Measurements from ENCODE around the gene DUSP8.
"Not testable (repeated sequence)": the region's sequence is repeated elsewhere in the genome, so short reads cannot be mapped to it uniquely, and the experiment has no call there.

DUSP8 gene

DNA sequence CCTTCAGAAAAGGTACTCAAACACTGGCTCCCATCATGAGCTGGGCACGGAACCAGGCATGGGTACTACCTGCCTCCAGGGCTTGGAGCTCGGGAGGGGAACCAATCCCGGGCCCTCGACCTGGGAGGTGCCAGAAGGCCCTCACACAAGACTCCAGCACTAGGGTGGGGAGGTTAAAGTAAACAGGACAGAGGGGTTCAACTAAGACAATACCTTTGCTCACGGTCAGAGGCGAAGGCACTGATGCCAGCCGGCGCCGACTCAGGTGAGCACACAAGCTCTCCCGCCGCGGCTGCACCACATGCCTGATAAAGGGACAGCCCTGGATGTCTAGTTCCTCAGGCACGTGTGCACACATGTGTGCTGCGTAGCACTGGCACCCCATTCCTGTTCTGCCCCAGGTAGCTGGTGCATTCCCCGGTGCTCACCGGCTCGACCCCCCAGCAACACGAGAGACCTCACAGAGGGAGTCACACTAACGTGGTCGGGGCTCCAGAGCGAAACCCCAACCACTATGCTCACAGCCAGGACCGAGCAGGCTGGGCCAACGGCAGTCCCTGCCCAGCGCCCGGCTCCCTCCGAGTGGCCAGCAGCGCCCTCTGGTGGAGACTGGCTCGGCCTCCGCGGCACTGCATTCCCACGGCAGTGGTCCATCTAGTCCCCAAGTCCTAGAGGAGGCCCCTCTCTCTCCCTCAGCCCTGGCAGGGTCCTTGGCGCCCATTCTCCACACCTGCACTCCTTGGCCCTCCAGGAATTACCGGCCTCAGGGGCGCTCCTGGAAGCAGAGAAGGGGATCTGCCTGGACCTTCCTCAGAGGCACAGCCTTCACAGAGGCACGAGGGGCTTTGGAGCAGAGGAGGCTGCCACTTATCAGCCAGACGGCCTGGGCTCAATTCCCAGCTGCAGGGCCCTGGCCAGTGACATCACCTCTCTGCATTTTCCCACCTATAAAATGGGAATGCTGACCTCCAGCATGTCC is 56.7 kb downstream of the DUSP8 start:
- DNase-seq (ENCODE audit: low read depth, low spot score): no peak

DNA sequence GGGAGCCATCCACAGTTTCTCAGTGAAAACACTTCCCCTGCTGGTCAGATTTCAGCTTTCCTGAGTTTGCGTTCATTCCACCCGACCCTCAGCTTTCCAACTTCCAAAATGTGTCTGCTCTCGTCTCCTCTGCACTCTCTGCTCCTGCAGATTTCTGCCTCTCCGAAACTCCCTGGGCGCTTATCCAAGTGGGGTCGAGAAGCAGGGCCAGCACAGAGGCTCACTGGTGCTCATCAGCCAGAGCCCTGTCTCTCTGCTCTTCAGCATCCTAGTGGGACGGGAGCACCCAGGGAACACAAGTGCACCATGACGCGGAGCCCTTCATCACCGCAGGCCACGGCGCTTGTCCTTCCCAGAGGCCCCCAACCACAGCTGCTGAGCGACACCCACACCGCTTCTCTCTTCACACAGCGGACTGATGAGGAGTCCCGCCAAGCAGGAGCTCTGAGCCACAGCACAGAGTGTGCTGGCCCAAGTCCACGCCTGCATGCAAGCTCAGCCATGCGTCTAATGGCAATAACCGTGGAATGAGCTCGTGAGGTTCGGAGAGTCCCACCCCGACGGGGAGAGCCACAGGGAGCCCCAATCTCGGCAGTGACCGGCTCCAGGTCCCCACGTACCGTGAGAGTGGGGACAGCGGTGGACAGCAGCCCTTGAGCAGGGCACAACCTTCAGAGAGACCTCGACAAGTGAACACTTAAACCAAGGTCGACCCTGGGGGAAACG is 57.6 kb downstream of the DUSP8 start:
- DNase-seq (ENCODE audit: low read depth, low spot score): no peak

- no peak for DNase-seq (ENCODE audit: low read depth, low spot score)
These were observed 58.5 kb downstream of the DUSP8 start for GRCh38 chr11:1513326-1514296.

DNA sequence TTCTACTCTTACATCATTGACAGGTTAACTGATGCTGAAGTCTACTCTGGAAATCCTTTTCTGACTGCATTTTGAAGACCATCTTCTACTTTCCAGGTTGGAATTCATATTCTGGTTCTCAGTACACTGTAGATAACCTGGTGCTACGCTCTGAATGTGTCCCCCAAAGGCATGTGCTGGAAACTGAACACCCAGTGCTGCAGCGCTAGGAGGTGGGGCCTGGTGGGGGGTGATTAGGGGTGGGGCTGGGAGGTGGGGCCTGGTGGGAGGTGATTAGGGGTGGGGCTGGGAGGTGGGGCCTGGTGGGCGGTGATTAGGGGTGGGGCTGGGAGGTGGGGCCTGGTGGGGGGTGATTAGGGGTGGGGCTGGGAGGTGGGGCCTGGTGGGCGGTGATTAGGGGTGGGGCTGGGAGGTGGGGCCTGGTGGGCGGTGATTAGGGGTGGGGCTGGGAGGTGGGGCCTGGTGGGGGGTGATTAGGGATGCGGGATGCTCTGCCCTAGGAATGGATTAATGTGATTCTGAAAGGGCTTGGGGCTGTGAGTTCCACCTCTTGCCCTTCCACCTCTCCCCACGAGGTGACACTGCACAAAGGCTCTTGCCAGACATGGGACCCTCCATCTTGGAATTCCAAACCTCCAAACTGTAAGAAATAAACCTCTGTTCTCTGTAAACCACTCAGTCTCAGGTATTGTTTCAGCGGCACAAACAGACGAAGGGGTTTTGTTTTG is 59.4 kb downstream of the DUSP8 start:
- DNase-seq (ENCODE audit: low read depth, low spot score): peak; percentile 52

DNA sequence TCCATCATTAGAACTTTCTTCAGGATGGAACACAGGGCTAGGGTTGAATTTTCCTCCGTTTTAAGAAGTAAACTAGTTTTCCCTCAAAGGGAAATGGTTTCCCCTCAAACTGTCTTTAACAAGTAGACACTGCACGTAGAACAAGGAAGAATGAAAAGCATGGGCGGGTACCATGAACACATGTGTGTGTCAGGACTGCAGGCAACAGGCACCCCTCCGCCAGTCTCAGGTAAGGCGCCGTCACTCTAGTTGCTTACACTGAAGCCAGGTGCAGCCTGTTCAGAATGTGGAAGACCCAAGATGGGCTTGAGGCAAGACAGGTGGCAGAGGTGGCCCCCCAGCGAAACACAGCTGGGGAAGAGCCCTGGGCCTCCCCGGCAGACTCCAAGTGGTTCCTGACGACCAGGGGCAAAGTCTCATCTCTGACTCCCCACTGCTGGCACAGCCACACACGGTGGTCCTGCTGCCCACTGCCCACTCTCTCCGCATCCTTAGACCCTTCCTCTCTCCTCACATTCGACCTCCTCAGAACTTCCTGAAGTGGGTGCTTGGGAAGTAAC is 60.1 kb downstream of the DUSP8 start:
- DNase-seq (ENCODE audit: low read depth, low spot score): no peak

DNA sequence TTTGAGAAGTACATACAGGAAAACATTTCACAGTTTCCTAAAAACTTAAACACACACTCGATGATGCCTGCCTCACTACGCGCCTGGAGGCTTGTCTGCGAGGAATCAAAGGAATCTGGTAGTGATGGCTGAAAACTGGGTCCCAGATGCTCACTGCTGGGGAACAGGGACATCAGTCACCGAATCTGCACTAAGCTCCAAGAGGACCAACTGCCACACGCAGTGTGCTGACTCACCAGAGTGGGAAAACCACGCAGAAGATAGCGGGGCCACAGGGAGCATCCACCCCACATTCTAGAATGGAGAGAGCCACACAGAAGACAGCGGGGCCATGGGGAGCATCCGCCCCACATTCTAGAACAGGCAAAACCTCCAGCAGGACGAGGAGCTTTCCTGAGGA is 61.1 kb downstream of the DUSP8 start:
- DNase-seq (ENCODE audit: low read depth, low spot score): no peak

DNA sequence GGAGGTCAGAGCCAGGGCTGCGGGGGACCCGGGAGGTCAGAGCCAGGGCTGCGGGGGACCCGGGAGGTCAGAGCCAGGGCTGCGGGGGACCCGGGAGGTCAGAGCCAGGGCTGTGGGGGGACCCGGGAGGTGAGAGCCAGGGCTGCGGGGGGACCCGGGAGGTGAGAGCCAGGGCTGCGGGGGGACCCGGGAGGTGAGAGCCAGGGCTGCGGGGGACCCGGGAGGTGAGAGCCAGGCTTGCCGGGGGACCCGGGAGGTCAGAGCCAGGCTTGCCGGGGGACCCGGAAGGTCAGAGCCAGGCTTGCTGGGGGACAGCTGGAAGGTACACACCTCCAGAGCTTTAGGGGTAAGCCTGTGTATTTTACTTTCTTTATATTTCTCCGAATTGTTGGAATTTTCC is 61.7 kb downstream of the DUSP8 start:
- DNase-seq (ENCODE audit: low read depth, low spot score): not testable (repeated sequence)

GRCh38 chr11:1509626-1510255 is 62.3 kb downstream of the DUSP8 start:
- DNase-seq (ENCODE audit: low read depth, low spot score): no peak

DNA sequence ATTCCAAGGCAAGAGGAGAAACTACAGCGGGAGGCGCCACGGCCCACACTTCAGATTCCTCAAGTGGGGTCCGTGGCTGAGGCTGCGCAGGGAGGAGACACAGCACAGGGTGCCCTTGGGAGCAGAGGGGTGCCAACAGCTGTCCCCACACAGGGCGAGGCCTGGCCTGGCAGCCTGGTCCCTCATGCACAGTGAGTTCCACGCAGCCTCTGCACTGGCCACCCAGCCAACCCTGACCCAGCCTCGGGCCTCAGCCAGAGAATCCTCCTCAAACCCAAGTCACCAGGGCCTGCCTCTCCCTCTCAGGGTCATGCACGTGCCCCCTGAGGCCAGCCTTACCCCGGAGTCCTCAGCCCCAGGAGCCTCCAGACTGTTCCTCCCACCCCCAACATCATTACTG is 63.1 kb downstream of the DUSP8 start:
- no peak for DNase-seq (ENCODE audit: low read depth, low spot score)

- no peak for DNase-seq (ENCODE audit: low read depth, low spot score)
These were observed 63.6 kb downstream of the DUSP8 start for GRCh38 chr11:1508491-1508891.

DNA sequence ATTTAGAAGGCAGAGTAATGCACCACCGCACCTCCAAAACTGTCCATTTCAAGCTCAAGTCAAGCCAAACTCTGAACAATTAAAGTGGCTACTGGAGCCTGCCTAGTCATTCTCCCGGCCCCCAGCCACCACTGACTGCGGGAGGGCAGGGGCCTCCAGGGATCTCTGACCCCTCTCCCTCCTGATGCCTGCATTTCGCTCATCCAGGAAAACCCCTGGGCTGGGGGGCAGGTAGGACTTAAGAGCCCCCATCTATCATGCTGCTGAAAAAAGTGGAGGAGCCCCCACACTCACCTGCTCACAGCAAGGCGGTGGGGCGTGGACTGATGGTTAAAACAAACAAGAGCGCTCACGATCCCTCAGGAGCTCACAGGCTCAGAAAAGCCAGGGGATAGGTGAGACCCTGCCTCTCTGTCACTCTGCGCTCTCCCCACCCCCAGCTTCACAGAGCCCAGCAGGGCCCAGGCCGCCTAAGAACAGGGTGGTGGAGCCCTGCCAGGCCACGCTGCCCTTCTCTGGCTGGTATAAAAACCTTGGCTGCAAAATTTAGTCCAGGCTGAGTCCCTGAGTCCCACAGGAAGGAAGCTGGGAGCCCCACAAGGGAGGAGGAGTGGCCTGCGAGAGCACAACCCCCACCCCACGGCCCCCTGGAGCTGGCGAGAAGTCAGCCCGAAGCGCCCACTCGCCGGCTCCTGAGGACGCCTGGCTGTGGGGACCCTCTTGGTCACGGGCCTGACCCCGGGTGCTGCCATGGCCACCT is 64.5 kb downstream of the DUSP8 start:
- DNase-seq (ENCODE audit: low read depth, low spot score): no peak

DNA sequence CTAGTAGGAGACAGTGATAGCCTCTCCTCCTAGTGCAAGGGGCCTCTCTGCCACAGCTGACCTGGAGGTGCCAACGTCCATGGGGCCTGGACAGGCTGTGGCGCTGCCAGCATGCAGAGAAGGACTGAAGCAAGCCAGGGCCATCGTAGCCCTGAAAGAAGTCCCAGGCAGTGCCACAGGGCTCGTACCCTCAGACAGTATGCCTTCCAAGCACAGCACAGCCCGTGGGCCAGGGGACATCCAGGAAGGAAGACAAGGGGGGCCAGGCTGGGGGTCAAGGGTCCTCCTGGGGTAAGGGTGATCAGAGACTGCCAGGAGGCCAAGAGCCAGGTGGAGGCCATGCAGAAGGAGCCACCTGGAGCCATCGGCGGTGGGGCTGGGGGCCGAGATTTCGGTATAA is 65.1 kb downstream of the DUSP8 start:
- DNase-seq (ENCODE audit: low read depth, low spot score): no peak

GRCh38 chr11:1505480-1505879 is 66.6 kb downstream of the DUSP8 start:
- peak; percentile 7 for DNase-seq (ENCODE audit: low read depth, low spot score)

DNA sequence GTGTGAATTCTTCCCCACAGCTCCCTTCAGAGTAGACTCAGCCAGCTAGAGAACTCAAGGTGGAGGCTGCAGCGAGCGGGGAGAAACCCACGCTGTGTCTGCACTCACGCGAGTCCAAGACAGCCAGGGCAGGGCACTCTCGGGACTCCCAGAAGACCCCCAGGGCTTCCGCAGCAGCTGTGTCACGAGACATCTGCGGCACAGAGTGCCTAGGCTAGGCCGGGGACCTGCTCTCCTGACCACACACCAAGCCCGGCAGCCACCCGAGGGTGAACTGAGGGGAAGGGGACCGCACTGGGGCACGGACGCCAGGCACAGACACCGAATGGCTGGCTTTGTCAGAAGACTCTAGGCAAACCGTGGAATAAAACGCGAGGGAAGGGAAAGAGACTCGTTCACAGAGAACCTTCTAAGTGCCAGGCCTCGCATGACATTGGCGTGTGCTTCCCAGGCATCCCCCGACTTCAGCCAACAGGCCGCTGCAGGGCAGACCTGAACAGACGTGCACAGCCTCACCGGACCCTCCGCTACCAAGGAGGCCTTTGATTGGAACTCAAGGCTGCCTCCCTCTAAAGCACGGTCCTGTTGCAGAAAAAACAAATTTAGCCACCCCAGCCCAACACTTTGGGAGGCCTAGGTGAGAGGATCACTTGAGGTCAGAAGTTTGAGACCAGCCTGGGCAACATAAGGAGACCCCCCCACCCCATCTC is 67.3 kb downstream of the DUSP8 start:
- DNase-seq (ENCODE audit: low read depth, low spot score): no peak

DNA sequence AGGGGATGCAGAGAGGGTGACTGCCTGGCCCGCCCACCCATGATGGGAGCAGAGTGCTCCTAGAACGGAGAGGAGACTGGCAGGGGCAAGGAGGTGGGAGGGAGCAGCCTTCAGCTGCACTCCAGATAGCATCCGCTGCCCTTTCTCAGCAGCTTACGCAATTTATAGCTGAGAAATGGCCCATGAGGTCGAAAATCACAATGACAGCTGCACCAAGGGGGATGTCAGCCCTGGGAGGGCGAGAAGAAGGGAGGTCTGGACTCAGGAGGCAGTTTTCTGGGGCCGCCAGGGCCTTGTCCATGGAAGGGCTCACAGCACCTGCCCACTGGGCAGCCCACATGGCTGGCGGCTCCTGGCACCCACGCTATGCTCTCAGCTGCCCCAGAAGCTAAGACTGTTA is 67.9 kb downstream of the DUSP8 start:
- DNase-seq (ENCODE audit: low read depth, low spot score): no peak

Measured in iPS DF 19.7 (cell line).